HEK293T (cell line): ENCODE results near the gene TSEN34.
"Not testable (repeated sequence)": the region's sequence is repeated elsewhere in the genome, so short reads cannot be mapped to it uniquely, and the experiment has no call there.

ENCODE experiments used
- CTCF ChIA-PET: fragments of 350-600 bp; formaldehyde crosslinking; extraction: SDS; loops from one replicate; lab custom pipeline; 2021; ENCODE audit warnings: antibody characterized with exemption, inconsistent platforms; lab: Yijun Ruan, JAX
- POLR2A ChIA-PET: fragments of 350-600 bp; formaldehyde crosslinking; extraction: SDS; loops from one replicate; lab custom pipeline; 2020; ENCODE audit warnings: antibody characterized with exemption, inconsistent platforms; lab: Yijun Ruan, JAX
- DNase-seq: peaks from one replicate; pipeline ENCODE4 v3.0.0; 2012; ENCODE audit warnings: mixed read lengths; ENCODE audit errors: extremely low spot score
- ARNT ChIP-seq: fragments of 450-650 bp; IDR thresholded peaks from 2 replicates; pipeline ENCODE4 v1.6.1; 2017; ENCODE audit warnings: mild to moderate bottlenecking
- BHLHE40 ChIP-seq: fragments of 450-650 bp; IDR thresholded peaks from 2 replicates; pipeline ENCODE4 v1.6.1; 2016; ENCODE audit warnings: mild to moderate bottlenecking, moderate library complexity, borderline replicate concordance
- CTBP1 ChIP-seq: fragments of 450-650 bp; IDR thresholded peaks from 2 replicates; pipeline ENCODE4 v1.6.1; 2016; ENCODE audit warnings: borderline replicate concordance
- ELF4 ChIP-seq: fragments of 450-650 bp; IDR thresholded peaks from 2 replicates; pipeline ENCODE4 v1.6.1; 2017; ENCODE audit warnings: antibody characterized with exemption
- FOXA1 ChIP-seq: fragments of 450-650 bp; IDR thresholded peaks from 2 replicates; pipeline ENCODE4 v1.6.1; 2016; ENCODE audit warnings: mild to moderate bottlenecking
- FOXK2 ChIP-seq: fragments of 450-650 bp; IDR thresholded peaks from 2 replicates; pipeline ENCODE4 v1.6.1; 2016; ENCODE audit warnings: mild to moderate bottlenecking
- FOXM1 ChIP-seq: fragments of 450-650 bp; IDR thresholded peaks from 2 replicates; pipeline ENCODE4 v1.6.1; 2017; ENCODE audit warnings: mild to moderate bottlenecking, borderline replicate concordance
- HDGF ChIP-seq: fragments of 450-650 bp; IDR thresholded peaks from 2 replicates; pipeline ENCODE4 v1.6.1; 2017; ENCODE audit warnings: antibody characterized with exemption, borderline replicate concordance
- L3MBTL2 ChIP-seq: fragments of 450-650 bp; conservative IDR thresholded peaks from 2 replicates; pipeline ENCODE4 v1.6.1; 2016; ENCODE audit warnings: mild to moderate bottlenecking
- LEF1 ChIP-seq: fragments of 450-650 bp; IDR thresholded peaks from 2 replicates; pipeline ENCODE4 v1.6.1; 2017; ENCODE audit warnings: mild to moderate bottlenecking, borderline replicate concordance
- NFRKB ChIP-seq: fragments of 450-650 bp; IDR thresholded peaks from 2 replicates; pipeline ENCODE4 v1.6.1; 2016; ENCODE audit warnings: mild to moderate bottlenecking, moderate library complexity
- PKNOX1 ChIP-seq: fragments of 450-650 bp; IDR thresholded peaks from 2 replicates; pipeline ENCODE4 v1.6.1; 2016
- SP1 ChIP-seq: fragments of 450-650 bp; IDR thresholded peaks from 2 replicates; pipeline ENCODE4 v1.6.1; 2017
- SUZ12 ChIP-seq: fragments of 450-650 bp; IDR thresholded peaks from 2 replicates; pipeline ENCODE4 v1.6.1; 2016; ENCODE audit warnings: mild to moderate bottlenecking
- TARDBP ChIP-seq: fragments of 450-650 bp; IDR thresholded peaks from 2 replicates; pipeline ENCODE4 v1.6.1; 2016
- ZNF384 ChIP-seq: fragments of 450-650 bp; IDR thresholded peaks from 2 replicates; pipeline ENCODE4 v1.6.1; 2016

The TSEN34 gene

GRCh38 chr19:54229146-54229545, 38.0 kb downstream of the TSEN34 start:
- ChIA-PET POLR2A (interaction anchor here (1.0 kb wide), 1 partner anchor 19 kb away, joined by 3 read pairs; no protein-coding TSS in a partner anchor), CTCF (no interaction called here)
- TF ChIP-seq NFRKB (no peak), ARNT (no peak), SUZ12 (no peak), HDGF (no peak), ELF4 (no peak), CTBP1 (no peak), PKNOX1 (no peak), L3MBTL2 (no peak), BHLHE40 (no peak), FOXA1 (no peak), SP1 (no peak), ZNF384 (no peak), FOXM1 (no peak), FOXK2 (no peak), LEF1 (no peak), TARDBP (no peak)
- no peak for DNase-seq

- ChIA-PET CTCF (no interaction called here), POLR2A (no interaction called here)
- no peak for TF ChIP-seq ARNT
- TF ChIP-seq FOXM1, result no peak
- TF ChIP-seq NFRKB, result no peak
- TF ChIP-seq ZNF384, result no peak
- no peak for TF ChIP-seq L3MBTL2
- TF ChIP-seq SP1, result no peak
- TF ChIP-seq SUZ12, result no peak
- no peak for TF ChIP-seq TARDBP
- no peak for TF ChIP-seq CTBP1
- TF ChIP-seq FOXK2, result no peak
- TF ChIP-seq ELF4, result no peak
- no peak for TF ChIP-seq PKNOX1
- no peak for TF ChIP-seq HDGF
- TF ChIP-seq LEF1, result no peak
- no peak for TF ChIP-seq BHLHE40
- DNase-seq, result no peak
These were observed 38.9 kb downstream of the TSEN34 start for GRCh38 chr19:54230031-54230430.

- POLR2A ChIA-PET, result no interaction called here
- DNase-seq, result peak; percentile 83
- no peak for TF ChIP-seq ELF4
- TF ChIP-seq LEF1, result no peak
- no peak for TF ChIP-seq CTBP1
- no peak for TF ChIP-seq L3MBTL2
- TF ChIP-seq FOXA1, result no peak
- no peak for TF ChIP-seq NFRKB
- TF ChIP-seq FOXK2, result no peak
- TF ChIP-seq PKNOX1, result no peak
- no peak for TF ChIP-seq FOXM1
- TF ChIP-seq ARNT, result no peak
- TF ChIP-seq HDGF, result no peak
- TF ChIP-seq SP1, result no peak
- TF ChIP-seq TARDBP, result no peak
- no peak for TF ChIP-seq BHLHE40
- TF ChIP-seq ZNF384, result no peak
- TF ChIP-seq SUZ12, result no peak
- CTCF ChIA-PET, result no interaction called here
These were observed 40.2 kb downstream of the TSEN34 start for GRCh38 chr19:54231077-54231931.

GRCh38 chr19:54233941-54234340, 42.8 kb downstream of the TSEN34 start:
- ChIA-PET CTCF (interaction anchor here (0.6 kb wide), 1 partner anchor 56 kb away, joined by 4 read pairs; no protein-coding TSS in a partner anchor), POLR2A (interaction anchor here (1.1 kb wide), 1 partner anchor 45 kb away, joined by 3 read pairs; the partner anchor contains the start of gene MBOAT7)
- no peak for DNase-seq
- TF ChIP-seq FOXK2, result no peak
- TF ChIP-seq CTBP1, result no peak
- TF ChIP-seq PKNOX1, result no peak
- TF ChIP-seq TARDBP, result no peak
- TF ChIP-seq ELF4, result no peak
- TF ChIP-seq L3MBTL2, result no peak
- TF ChIP-seq FOXA1, result no peak
- no peak for TF ChIP-seq NFRKB

- CTCF ChIA-PET, POLR2A ChIA-PET, DNase-seq: not testable (repeated sequence)
These were observed 48.6 kb downstream of the TSEN34 start for GRCh38 chr19:54239491-54240371.

- CTCF ChIA-PET, POLR2A ChIA-PET, DNase-seq: not testable (repeated sequence)
These were observed 49.5 kb downstream of the TSEN34 start for GRCh38 chr19:54240372-54241336.

- POLR2A ChIA-PET, CTCF ChIA-PET, DNase-seq: not testable (repeated sequence)
These were observed 51.1 kb downstream of the TSEN34 start for GRCh38 chr19:54242234-54242633.

- POLR2A ChIA-PET, CTCF ChIA-PET, DNase-seq: not testable (repeated sequence)
These were observed 51.5 kb downstream of the TSEN34 start, which contains the start of gene LILRA6 for GRCh38 chr19:54242646-54243045. Gene LILRA6, minus strand, starts transcription at chr19:54242790.

GRCh38 chr19:54243809-54244208, 52.7 kb downstream of the TSEN34 start:
- DNase-seq, CTCF ChIA-PET, POLR2A ChIA-PET: not testable (repeated sequence)
